Natural killer cell (primary cell): ENCODE data around the gene NGEF. TPM values are rescaled to one million over a fixed set of nuclear protein-coding genes. Genes with fewer than 3 reads are reported as not detected.

ENCODE experiments used
- ATAC-seq, 3 donors: fragments of 150-1000 bp in 2 of 3; fragments of 200-7000 bp in 1 of 3; cut with Tn5 transposase; 1 replicate in 1 of 3; 2 replicates in 2 of 3; pipeline ENCODE4 v1.10.0; 2021; ENCODE audit warnings: mild to moderate bottlenecking in 2 of 3, moderate library complexity in 2 of 3
- DNase-seq, 2 donors: peaks; one replicate each; pipeline versions ENCODE4 v3.0.0 to v3.0.0-alpha.2; 2013 to 2021; ENCODE audit warnings: mixed read lengths in 1 of 2
- H3K27ac ChIP-seq: one replicate; pipeline ENCODE4 v1.5.1; 2013; ENCODE audit warnings: mild to moderate bottlenecking, low read length
- H3K27me3 ChIP-seq: one replicate; pipeline ENCODE4 v1.6.1; 2013; ENCODE audit warnings: low read length; ENCODE audit not compliant: control insufficient read depth, insufficient read depth
- H3K36me3 ChIP-seq: one replicate; pipeline ENCODE4 v1.6.1; 2013; ENCODE audit warnings: low read length; ENCODE audit not compliant: control insufficient read depth, insufficient read depth
- H3K4me1 ChIP-seq: one replicate; pipeline ENCODE4 v1.6.1; 2013; ENCODE audit warnings: low read length; ENCODE audit not compliant: control insufficient read depth, insufficient read depth
- H3K4me3 ChIP-seq: one replicate; pipeline ENCODE4 v1.5.1; 2013; ENCODE audit warnings: low read length
- H3K9me3 ChIP-seq: one replicate; pipeline ENCODE4 v1.6.1; 2013; ENCODE audit warnings: low read length; ENCODE audit not compliant: control insufficient read depth, insufficient read depth
- H3K27ac Mint-ChIP-seq, 2 donors: one replicate each; pipeline ENCODE4 v1.8.0; 2022; ENCODE audit warnings: mild to moderate bottlenecking in 2 of 2, mixed read lengths in 2 of 2, moderate library complexity in 1 of 2
- H3K27me3 Mint-ChIP-seq, 2 donors: one replicate each; pipeline ENCODE4 v1.8.0; 2022; ENCODE audit warnings: low read depth in 2 of 2, mixed read lengths in 2 of 2
- H3K36me3 Mint-ChIP-seq: one replicate; pipeline ENCODE4 v1.8.0; 2022; ENCODE audit warnings: mixed read lengths
- H3K4me1 Mint-ChIP-seq, 2 donors: one replicate each; pipeline ENCODE4 v1.8.0; 2022; ENCODE audit warnings: mixed read lengths in 2 of 2
- H3K4me3 Mint-ChIP-seq: one replicate; pipeline ENCODE4 v1.8.0; 2022; ENCODE audit warnings: mild to moderate bottlenecking, moderate library complexity, mixed read lengths
- H3K9me3 Mint-ChIP-seq, 2 donors: one replicate each; pipeline ENCODE4 v1.8.0; 2022; ENCODE audit warnings: mixed read lengths in 2 of 2
- CTCF ChIP-seq: fragments of 200-600 bp; IDR thresholded peaks from one replicate; pipeline ENCODE4 v1.8.0; 2022; ENCODE audit warnings: antibody characterized with exemption
- WGBS: methylation state at CpG from one replicate; pipeline ENCODE4 v1.1.7; 2013; ENCODE audit warnings: missing lambda C conversion rate; ENCODE audit not compliant: insufficient coverage; 5-methylcytosine and 5-hydroxymethylcytosine counted together
- intact Hi-C: fragments of 100-400 bp; cut with micrococcal nuclease; formaldehyde crosslinking; loops from one replicate; pipeline ENCODE4 v1.14.2; 2022
- total RNA-seq, 4 donors: library from RNA; stranded (reverse); fragments of 120-200 nt in 1 of 4; gene quantifications; one replicate each; pipeline versions ENCODE4 v1.2.3 to v1.2.4, GENCODE V29; 2013 to 2022

Gene NGEF
- total RNA-seq, 3 donors from 2014 or later (not counting 1 experiment from before 2014, with no cell fraction given), result not detected

- no peak for TF ChIP-seq CTCF
- WGBS, result 100% methylated on average over 1 of the region's 1 CpG
- intact Hi-C loops, result no loop called here
- Mint-ChIP-seq H3K36me3 (no peaks in the 10 kb centered on the region), H3K4me1 (no peaks in the 10 kb centered on the region), H3K9me3 (peaks cover 0 to 3% of the 10 kb centered on the region in 2 donors), H3K27me3 (no peaks in the 10 kb centered on the region), H3K4me3 (no peak overlapping the region), H3K27ac (no peak overlapping the region)
- DNase-seq (no peak), ATAC-seq (no peak)
- Histone ChIP-seq H3K36me3 (no peaks in the 10 kb centered on the region), H3K4me3 (no peak overlapping the region), H3K9me3 (no peaks in the 10 kb centered on the region), H3K27me3 (no peaks in the 10 kb centered on the region), H3K4me1 (no peaks in the 10 kb centered on the region), H3K27ac (no peak overlapping the region)
Observed at GRCh38 chr2:233017947-233018346, 4.9 kb upstream of the NGEF start.

- no peak overlapping the region for H3K4me3 Mint-ChIP-seq
- Histone ChIP-seq H3K27ac (no peak overlapping the region), H3K36me3 (no peaks in the 10 kb centered on the region), H3K4me3 (no peak overlapping the region), H3K4me1 (no peaks in the 10 kb centered on the region), H3K27me3 (no peaks in the 10 kb centered on the region), H3K9me3 (no peaks in the 10 kb centered on the region)
- no peaks in the 10 kb centered on the region for H3K27me3 Mint-ChIP-seq
- WGBS, result 100% methylated on average over 1 of the region's 1 CpG
- H3K4me1 Mint-ChIP-seq, result no peaks in the 10 kb centered on the region
- DNase-seq, result no peak
- no peak for ATAC-seq
- intact Hi-C loops, result no loop called here
- no peak for TF ChIP-seq CTCF
- no peak overlapping the region for H3K27ac Mint-ChIP-seq
- H3K9me3 Mint-ChIP-seq, result peaks cover 0 to 3% of the 10 kb centered on the region in 2 donors
- no peaks in the 10 kb centered on the region for H3K36me3 Mint-ChIP-seq
Observed at GRCh38 chr2:233015019-233015645, 2.1 kb upstream of the NGEF start.

GRCh38 chr2:233013650-233014049 is 594 bp upstream of the NGEF start:
- Histone ChIP-seq H3K36me3 (no peaks in the 10 kb centered on the region), H3K9me3 (no peaks in the 10 kb centered on the region), H3K4me3 (no peak overlapping the region), H3K27ac (no peak overlapping the region), H3K27me3 (no peaks in the 10 kb centered on the region), H3K4me1 (no peaks in the 10 kb centered on the region)
- WGBS, result 100% methylated on average over 1 of the region's 1 CpG
- H3K36me3 Mint-ChIP-seq, result no peaks in the 10 kb centered on the region
- intact Hi-C loops, result no loop called here
- ATAC-seq, result no peak
- TF ChIP-seq CTCF, result no peak
- DNase-seq, result no peak
- H3K9me3 Mint-ChIP-seq, result peaks cover 0 to 3% of the 10 kb centered on the region in 2 donors
- no peak overlapping the region for H3K27ac Mint-ChIP-seq
- no peaks in the 10 kb centered on the region for H3K4me1 Mint-ChIP-seq
- H3K27me3 Mint-ChIP-seq, result no peaks in the 10 kb centered on the region
- no peak overlapping the region for H3K4me3 Mint-ChIP-seq
